NCI-H226 (cell line): ENCODE measurements around the gene MRPS18B.

Source experiments
- DNase-seq: peaks from one replicate; pipeline ENCODE4 v3.0.0-alpha.2; 2015

MRPS18B gene

GRCh38 chr6:30617565-30618269, at the start of gene MRPS18B:
TSS of gene MRPS18B (plus strand) at chr6:30617840. CDS start at chr6:30617866, 26 bp downstream.
- peak; percentile 92 for DNase-seq

- DNase-seq, result no peak
Measured at GRCh38 chr6:30568245-30568644, 49.4 kb upstream of the MRPS18B start.

GRCh38 chr6:30570263-30570662, 47.4 kb upstream of the MRPS18B start:
- DNase-seq, result no peak

GRCh38 chr6:30570740-30571074, 46.9 kb upstream of the MRPS18B start:
- DNase-seq, result no peak

- DNase-seq, result peak; percentile 91
Measured at GRCh38 chr6:30571075-30571761, 46.4 kb upstream of the MRPS18B start, which contains the start of gene ABCF1. TSS of gene ABCF1 (plus strand) at chr6:30571442. CDS start at chr6:30571488, 46 bp downstream.

GRCh38 chr6:30571762-30572082, 45.9 kb upstream of the MRPS18B start:
- no peak for DNase-seq

GRCh38 chr6:30572148-30572547, 45.5 kb upstream of the MRPS18B start:
- no peak for DNase-seq

- no peak for DNase-seq
Measured at GRCh38 chr6:30573113-30573512, 44.5 kb upstream of the MRPS18B start.

GRCh38 chr6:30578051-30578450, 39.6 kb upstream of the MRPS18B start:
- DNase-seq, result no peak

GRCh38 chr6:30583921-30584320, 33.7 kb upstream of the MRPS18B start:
- no peak for DNase-seq

- no peak for DNase-seq
Measured at GRCh38 chr6:30589754-30590358, 27.8 kb upstream of the MRPS18B start.

GRCh38 chr6:30590509-30590908, 27.1 kb upstream of the MRPS18B start:
- DNase-seq, result no peak

GRCh38 chr6:30591008-30591407, 26.6 kb upstream of the MRPS18B start:
- no peak for DNase-seq

- no peak for DNase-seq
Measured at GRCh38 chr6:30592287-30592686, 25.4 kb upstream of the MRPS18B start.

GRCh38 chr6:30597315-30598144, 20.1 kb upstream of the MRPS18B start:
- peak; percentile 57 for DNase-seq

- no peak for DNase-seq
Measured at GRCh38 chr6:30598912-30599624, 18.6 kb upstream of the MRPS18B start.

- no peak for DNase-seq
Measured at GRCh38 chr6:30599625-30600324, 17.9 kb upstream of the MRPS18B start.

- no peak for DNase-seq
Measured at GRCh38 chr6:30600451-30600961, 17.1 kb upstream of the MRPS18B start.

- DNase-seq, result no peak
Measured at GRCh38 chr6:30601436-30601814, 16.2 kb upstream of the MRPS18B start.

- no peak for DNase-seq
Measured at GRCh38 chr6:30601815-30602641, 15.6 kb upstream of the MRPS18B start.

GRCh38 chr6:30603961-30604360, 13.7 kb upstream of the MRPS18B start:
- DNase-seq, result no peak
